Measurements from ENCODE around the gene METTL1.

The METTL1 gene

GRCh38 chr12:57737467-57738460 is 34.1 kb downstream of the METTL1 start:
- no peak for DNase-seq (ENCODE audit: low read depth in 2 of 2)

- no peak for DNase-seq (ENCODE audit: low read depth in 2 of 2)
Observed at GRCh38 chr12:57736741-57737466, 35.0 kb downstream of the METTL1 start.

- no peak for DNase-seq (ENCODE audit: low read depth in 2 of 2)
Observed at GRCh38 chr12:57735952-57736740, 35.8 kb downstream of the METTL1 start.

- DNase-seq (ENCODE audit: low read depth in 2 of 2) = no peak
Observed at GRCh38 chr12:57735198-57735855, 36.6 kb downstream of the METTL1 start.

GRCh38 chr12:57734591-57734990 is 37.3 kb downstream of the METTL1 start:
- no peak for DNase-seq (ENCODE audit: low read depth in 2 of 2)

- DNase-seq (ENCODE audit: low read depth in 2 of 2) = no peak
Observed at GRCh38 chr12:57733928-57734327, 38.0 kb downstream of the METTL1 start.

- DNase-seq (ENCODE audit: low read depth in 2 of 2) = no peak
Observed at GRCh38 chr12:57732726-57733593, 38.9 kb downstream of the METTL1 start.

GRCh38 chr12:57732270-57732669 is 39.6 kb downstream of the METTL1 start:
- DNase-seq (ENCODE audit: low read depth in 2 of 2) = no peak

- DNase-seq (ENCODE audit: low read depth in 2 of 2) = no peak
Observed at GRCh38 chr12:57731411-57732080, 40.4 kb downstream of the METTL1 start.

GRCh38 chr12:57730336-57731067 is 41.4 kb downstream of the METTL1 start:
- DNase-seq (ENCODE audit: low read depth in 2 of 2) = no peak

- no peak for DNase-seq (ENCODE audit: low read depth in 2 of 2)
Observed at GRCh38 chr12:57729321-57729844, 42.5 kb downstream of the METTL1 start.

GRCh38 chr12:57727758-57728395 is 44.0 kb downstream of the METTL1 start:
- DNase-seq (ENCODE audit: low read depth in 2 of 2) = no peak

GRCh38 chr12:57726884-57727757 is 44.8 kb downstream of the METTL1 start:
- DNase-seq (ENCODE audit: low read depth in 2 of 2) = no peak

GRCh38 chr12:57726151-57726883 is 45.6 kb downstream of the METTL1 start:
- no peak for DNase-seq (ENCODE audit: low read depth in 2 of 2)

GRCh38 chr12:57725851-57726150 is 46.1 kb downstream of the METTL1 start:
- no peak for DNase-seq (ENCODE audit: low read depth in 2 of 2)

- DNase-seq (ENCODE audit: low read depth in 2 of 2) = no peak
Observed at GRCh38 chr12:57724936-57725740, 46.8 kb downstream of the METTL1 start.
